Measurements from ENCODE around the gene TRIM14.

Gene TRIM14

DNA sequence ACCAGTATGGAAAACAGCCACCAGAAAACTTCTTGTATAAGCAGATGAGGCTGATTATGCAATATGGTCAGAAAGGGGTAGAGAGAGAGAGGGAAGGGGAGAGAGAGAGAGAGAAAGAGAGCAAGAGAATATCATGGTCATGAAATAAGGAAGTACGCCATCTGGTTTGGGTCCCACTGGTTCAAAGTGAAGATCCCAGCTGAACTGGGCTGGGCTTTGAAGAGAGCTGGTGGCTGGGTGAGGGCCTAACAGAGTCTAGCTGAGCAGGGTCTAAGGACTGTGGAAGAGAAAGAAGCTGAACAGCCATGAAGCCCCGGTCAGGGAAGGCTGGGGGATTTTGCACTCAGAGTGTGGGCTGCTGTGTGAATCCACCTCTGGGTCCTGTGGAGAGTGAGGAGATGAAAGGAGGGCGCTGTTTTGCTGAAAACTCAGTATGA, 14.6 kb downstream of the TRIM14 start:
- TF ChIP-seq NFRKB (IDR thresholded peaks at IDR 0.05) (no peak), CTBP1 (IDR thresholded peaks at IDR 0.05; ENCODE audit: borderline replicate concordance) (no peak), ELF4 (IDR thresholded peaks at IDR 0.05) (no peak), TARDBP (IDR thresholded peaks at IDR 0.05) (no peak), L3MBTL2 (conservative IDR thresholded peaks at IDR 0.05) (no peak), HDGF (IDR thresholded peaks at IDR 0.05; ENCODE audit: borderline replicate concordance) (no peak), FOXM1 (IDR thresholded peaks at IDR 0.05; ENCODE audit: borderline replicate concordance) (no peak), FOXK2 (IDR thresholded peaks at IDR 0.05) (no peak), ARNT (IDR thresholded peaks at IDR 0.05) (no peak), BHLHE40 (IDR thresholded peaks at IDR 0.05; ENCODE audit: borderline replicate concordance) (no peak), FOXA1 (IDR thresholded peaks at IDR 0.05) (no peak), LEF1 (IDR thresholded peaks at IDR 0.05; ENCODE audit: borderline replicate concordance) (no peak), SP1 (IDR thresholded peaks at IDR 0.05) (no peak), ZNF384 (IDR thresholded peaks at IDR 0.05) (no peak), SUZ12 (IDR thresholded peaks at IDR 0.05) (no peak)
- TF ChIP-seq, protein P1, sequence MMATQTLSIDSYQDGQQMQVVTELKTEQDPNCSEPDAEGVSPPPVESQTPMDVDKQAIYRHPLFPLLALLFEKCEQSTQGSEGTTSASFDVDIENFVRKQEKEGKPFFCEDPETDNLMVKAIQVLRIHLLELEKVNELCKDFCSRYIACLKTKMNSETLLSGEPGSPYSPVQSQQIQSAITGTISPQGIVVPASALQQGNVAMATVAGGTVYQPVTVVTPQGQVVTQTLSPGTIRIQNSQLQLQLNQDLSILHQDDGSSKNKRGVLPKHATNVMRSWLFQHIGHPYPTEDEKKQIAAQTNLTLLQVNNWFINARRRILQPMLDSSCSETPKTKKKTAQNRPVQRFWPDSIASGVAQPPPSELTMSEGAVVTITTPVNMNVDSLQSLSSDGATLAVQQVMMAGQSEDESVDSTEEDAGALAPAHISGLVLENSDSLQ (IDR thresholded peaks at IDR 0.05): no peak
- no peak for DNase-seq (ENCODE audit: extremely low spot score)
- POLR2A ChIA-PET: no interaction called here
- CTCF ChIA-PET: no interaction called here

DNA sequence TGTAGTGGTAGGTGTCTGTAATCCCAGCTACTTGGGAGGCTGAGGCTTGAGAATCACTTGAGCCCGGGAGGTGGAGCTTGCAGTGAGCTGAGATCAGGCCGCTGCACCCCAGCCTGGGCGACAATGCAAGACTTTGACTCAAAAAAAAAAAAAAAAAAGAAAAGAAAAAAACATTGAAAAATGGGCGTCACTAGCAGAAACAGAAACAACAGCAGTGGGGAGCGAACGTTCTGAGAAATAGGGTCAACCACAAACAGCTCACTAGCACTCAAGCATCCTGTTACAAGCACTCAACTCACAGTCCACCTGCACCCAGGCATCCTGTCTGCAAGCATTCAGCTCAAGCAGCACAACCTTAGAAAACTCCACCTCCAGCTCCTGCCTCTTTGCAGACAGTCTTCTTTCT, 17.2 kb downstream of the TRIM14 start:
- ChIA-PET POLR2A (no interaction called here), CTCF (no interaction called here)
- TF ChIP-seq L3MBTL2 (conservative IDR thresholded peaks at IDR 0.05) (no peak), TARDBP (IDR thresholded peaks at IDR 0.05) (no peak)
- DNase-seq (ENCODE audit: extremely low spot score): no peak

DNA sequence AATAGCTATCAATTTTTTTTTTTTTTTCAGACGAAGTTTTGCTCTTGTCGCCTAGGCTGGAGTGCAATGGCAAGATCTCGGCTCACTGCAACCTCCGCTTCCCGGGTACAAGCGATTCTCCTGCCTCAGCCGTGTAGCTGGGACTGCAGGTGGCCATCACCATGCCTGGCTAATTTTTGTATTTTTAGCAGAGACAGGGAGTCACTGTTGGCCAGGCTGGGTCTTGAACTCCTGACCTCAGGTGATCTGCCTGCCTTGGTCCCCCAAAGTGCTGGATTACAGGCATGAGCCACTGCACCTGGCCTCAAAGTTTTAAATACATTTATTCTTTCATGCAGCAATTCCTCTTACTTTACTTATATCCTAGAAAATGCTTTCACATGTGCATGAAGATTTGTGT, 17.6 kb downstream of the TRIM14 start:
- ChIA-PET POLR2A (no interaction called here), CTCF (no interaction called here)
- TF ChIP-seq L3MBTL2 (conservative IDR thresholded peaks at IDR 0.05): no peak
- TF ChIP-seq ELF4 (IDR thresholded peaks at IDR 0.05): no peak
- no peak for TF ChIP-seq NFRKB (IDR thresholded peaks at IDR 0.05)
- no peak for TF ChIP-seq SUZ12 (IDR thresholded peaks at IDR 0.05)
- TF ChIP-seq HDGF (IDR thresholded peaks at IDR 0.05; ENCODE audit: borderline replicate concordance): no peak
- no peak for TF ChIP-seq TARDBP (IDR thresholded peaks at IDR 0.05)
- no peak for TF ChIP-seq FOXM1 (IDR thresholded peaks at IDR 0.05; ENCODE audit: borderline replicate concordance)
- no peak for TF ChIP-seq FOXK2 (IDR thresholded peaks at IDR 0.05)
- no peak for TF ChIP-seq FOXA1 (IDR thresholded peaks at IDR 0.05)
- no peak for TF ChIP-seq ZNF384 (IDR thresholded peaks at IDR 0.05)
- TF ChIP-seq LEF1 (IDR thresholded peaks at IDR 0.05; ENCODE audit: borderline replicate concordance): no peak
- TF ChIP-seq BHLHE40 (IDR thresholded peaks at IDR 0.05; ENCODE audit: borderline replicate concordance): no peak
- TF ChIP-seq, protein P1 (IDR thresholded peaks at IDR 0.05): no peak
- no peak for TF ChIP-seq ARNT (IDR thresholded peaks at IDR 0.05)
- DNase-seq (ENCODE audit: extremely low spot score): no peak

DNA sequence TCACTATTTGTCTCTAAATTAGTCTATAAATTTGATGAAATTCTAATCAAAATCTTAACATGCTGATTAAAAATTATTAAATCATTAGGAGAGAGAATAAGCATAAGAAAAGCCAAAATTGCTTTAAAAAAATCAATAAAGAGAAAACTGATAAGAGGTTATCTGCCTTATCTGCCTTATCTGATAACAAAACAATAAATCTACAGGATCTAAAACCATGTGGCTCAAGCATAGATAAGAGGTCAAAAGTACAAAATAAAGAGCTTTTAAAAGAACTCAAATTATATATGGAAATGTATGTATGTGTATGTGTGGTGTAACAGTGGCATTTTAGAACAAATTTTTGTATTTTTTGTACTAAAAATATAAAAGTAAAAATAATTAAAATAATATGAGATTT, 18.6 kb downstream of the TRIM14 start:
- CTCF ChIA-PET: no interaction called here
- DNase-seq (ENCODE audit: extremely low spot score): no peak
- no peak for TF ChIP-seq ZNF384 (IDR thresholded peaks at IDR 0.05)
- POLR2A ChIA-PET: no interaction called here

DNA sequence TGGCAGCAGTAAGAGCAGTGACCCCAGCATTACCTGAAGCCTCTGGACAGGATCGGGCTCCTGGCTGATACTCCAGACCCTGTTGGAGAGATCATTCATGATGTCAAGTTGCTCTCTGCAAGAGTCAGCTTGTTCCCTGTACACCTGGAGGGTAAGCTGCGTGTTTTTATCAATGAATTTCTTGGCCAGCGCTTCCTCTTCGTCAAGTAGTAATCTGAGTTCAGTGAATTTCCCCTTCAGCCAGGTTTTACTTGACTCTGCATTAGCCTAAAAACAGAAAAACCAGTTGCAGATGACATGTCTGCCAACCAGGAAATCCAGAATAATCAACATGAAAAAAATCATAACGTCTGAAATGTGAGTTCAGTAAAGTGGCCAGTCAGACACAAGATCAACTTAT, 19.1 kb downstream of the TRIM14 start:
- POLR2A ChIA-PET: no interaction called here
- DNase-seq (ENCODE audit: extremely low spot score): no peak

DNA sequence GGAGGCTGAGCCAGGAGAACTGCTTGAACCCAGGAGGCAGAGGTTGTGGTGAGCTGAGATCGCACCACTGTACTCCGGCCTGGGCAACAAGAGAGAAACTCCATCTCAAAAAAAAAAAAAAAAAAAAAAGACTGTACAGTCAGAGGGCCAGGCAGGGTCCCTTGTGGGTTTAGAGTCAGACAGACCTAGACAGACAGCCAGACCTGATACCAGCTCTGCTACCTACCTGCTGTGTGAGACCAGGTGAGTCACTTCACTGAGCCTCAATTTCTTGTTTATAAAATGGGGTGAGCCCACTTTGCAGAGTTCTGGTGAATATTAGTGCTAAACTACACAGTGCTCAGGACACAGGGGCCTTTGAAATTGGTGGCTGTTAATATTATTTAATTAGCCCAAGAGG, 19.7 kb downstream of the TRIM14 start:
- no peak for DNase-seq (ENCODE audit: extremely low spot score)
- CTCF ChIA-PET: no interaction called here
- TF ChIP-seq, protein P1 (IDR thresholded peaks at IDR 0.05): no peak
- TF ChIP-seq FOXK2 (IDR thresholded peaks at IDR 0.05) (no peak), LEF1 (IDR thresholded peaks at IDR 0.05; ENCODE audit: borderline replicate concordance) (no peak), TARDBP (IDR thresholded peaks at IDR 0.05) (no peak), ZNF384 (IDR thresholded peaks at IDR 0.05) (no peak), CTBP1 (IDR thresholded peaks at IDR 0.05; ENCODE audit: borderline replicate concordance) (no peak), FOXM1 (IDR thresholded peaks at IDR 0.05; ENCODE audit: borderline replicate concordance) (no peak), L3MBTL2 (conservative IDR thresholded peaks at IDR 0.05) (no peak), FOXA1 (IDR thresholded peaks at IDR 0.05) (no peak), ARNT (IDR thresholded peaks at IDR 0.05) (no peak), BHLHE40 (IDR thresholded peaks at IDR 0.05; ENCODE audit: borderline replicate concordance) (no peak), ELF4 (IDR thresholded peaks at IDR 0.05) (no peak), NFRKB (IDR thresholded peaks at IDR 0.05) (no peak), SP1 (IDR thresholded peaks at IDR 0.05) (no peak)
- POLR2A ChIA-PET: no interaction called here

More for the DNA sequence above, 19.1 kb downstream of the TRIM14 start:
- TF ChIP-seq SUZ12 (IDR thresholded peaks at IDR 0.05) (no peak), HDGF (IDR thresholded peaks at IDR 0.05; ENCODE audit: borderline replicate concordance) (no peak), BHLHE40 (IDR thresholded peaks at IDR 0.05; ENCODE audit: borderline replicate concordance) (no peak), FOXM1 (IDR thresholded peaks at IDR 0.05; ENCODE audit: borderline replicate concordance) (no peak), FOXA1 (IDR thresholded peaks at IDR 0.05) (no peak), NFRKB (IDR thresholded peaks at IDR 0.05) (no peak), TARDBP (IDR thresholded peaks at IDR 0.05) (no peak), CTBP1 (IDR thresholded peaks at IDR 0.05; ENCODE audit: borderline replicate concordance) (no peak), ZNF384 (IDR thresholded peaks at IDR 0.05) (no peak), SP1 (IDR thresholded peaks at IDR 0.05) (no peak), ARNT (IDR thresholded peaks at IDR 0.05) (no peak)
- CTCF ChIA-PET: no interaction called here

DNA sequence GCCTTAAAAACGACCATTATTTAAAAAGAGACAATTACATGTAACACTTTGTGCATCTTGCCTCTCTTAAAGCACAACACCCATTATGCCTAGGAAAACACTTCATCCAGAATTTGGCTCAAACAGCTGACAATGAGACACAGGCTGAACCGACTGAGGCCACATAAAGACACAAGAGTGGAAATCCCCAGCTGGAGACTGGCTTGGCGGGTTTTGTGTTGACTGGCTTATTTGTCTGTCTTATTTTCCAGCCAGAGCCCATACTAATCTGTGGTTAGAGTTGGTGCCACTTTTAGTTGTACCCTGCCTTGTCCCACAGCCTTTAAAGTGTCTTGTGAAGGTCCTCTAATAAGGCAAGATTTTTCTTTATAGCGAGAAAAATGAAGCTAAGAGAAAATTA, 21.2 kb downstream of the TRIM14 start:
- CTCF ChIA-PET: no interaction called here
- DNase-seq (ENCODE audit: extremely low spot score): no peak
- TF ChIP-seq ARNT (IDR thresholded peaks at IDR 0.05) (no peak), SP1 (IDR thresholded peaks at IDR 0.05) (no peak), NFRKB (IDR thresholded peaks at IDR 0.05) (no peak), ELF4 (IDR thresholded peaks at IDR 0.05) (no peak), SUZ12 (IDR thresholded peaks at IDR 0.05) (no peak), FOXK2 (IDR thresholded peaks at IDR 0.05) (no peak), ZNF384 (IDR thresholded peaks at IDR 0.05) (no peak), FOXA1 (IDR thresholded peaks at IDR 0.05) (no peak), CTBP1 (IDR thresholded peaks at IDR 0.05; ENCODE audit: borderline replicate concordance) (no peak), L3MBTL2 (conservative IDR thresholded peaks at IDR 0.05) (no peak), LEF1 (IDR thresholded peaks at IDR 0.05; ENCODE audit: borderline replicate concordance) (no peak)
- TF ChIP-seq, protein P1 (IDR thresholded peaks at IDR 0.05): no peak
- POLR2A ChIA-PET: no interaction called here

Data from HEK293T (cell line).